Jurkat, Clone E6-1 (cell line): ENCODE results near the gene PLAA.
A peak's percentile ranks its signal among the peaks of the same experiment; 100 is the strongest.
"Not testable (repeated sequence)": the region's sequence is repeated elsewhere in the genome, so short reads cannot be mapped to it uniquely, and the experiment has no call there.

Source experiments
- DNase-seq: peaks from one replicate; pipeline ENCODE4 v3.0.0-alpha.2; 2011; ENCODE audit warnings: low read depth, low spot score
- H3K4me3 ChIP-seq: 2 replicates; pipeline ENCODE4 v1.5.1; 2011; ENCODE audit warnings: mild to moderate bottlenecking, low read length, control low read depth, moderate library complexity

Gene PLAA

DNA sequence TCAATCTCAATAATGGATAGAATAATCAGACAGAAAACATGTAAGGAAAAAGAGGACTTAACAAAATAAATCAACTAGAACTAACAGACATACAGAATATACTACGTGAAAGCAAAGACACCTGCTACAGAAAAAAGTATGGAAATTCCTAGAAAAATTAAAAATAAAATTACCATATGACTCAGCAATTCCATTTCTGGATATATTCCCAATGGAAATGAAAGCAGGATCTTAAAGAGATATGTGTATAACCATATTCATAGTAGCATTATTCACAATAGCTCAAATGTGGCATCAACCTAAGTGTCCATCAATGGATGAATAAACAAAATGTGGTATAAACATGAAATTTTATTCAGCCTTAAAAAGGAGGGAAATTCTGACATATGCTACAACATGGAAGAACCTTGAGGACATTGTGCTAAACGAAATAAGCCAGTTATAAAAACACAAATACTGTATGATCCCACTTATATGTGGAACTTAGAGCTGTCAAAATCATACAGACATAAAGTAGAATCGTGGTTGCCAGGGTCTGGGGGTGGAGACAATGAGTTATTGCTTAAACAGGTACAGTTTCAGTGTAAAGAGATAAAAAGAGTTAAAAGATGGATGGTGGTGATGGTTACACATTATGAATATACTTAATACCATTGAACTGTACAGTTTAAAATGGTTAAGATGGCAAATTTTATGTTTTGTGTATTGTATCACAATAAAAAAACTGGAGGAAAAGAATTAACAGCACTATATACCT lies 6.9 kb downstream of the PLAA start:
- H3K4me3 ChIP-seq = no peak overlapping the region
- no peak for DNase-seq

DNA sequence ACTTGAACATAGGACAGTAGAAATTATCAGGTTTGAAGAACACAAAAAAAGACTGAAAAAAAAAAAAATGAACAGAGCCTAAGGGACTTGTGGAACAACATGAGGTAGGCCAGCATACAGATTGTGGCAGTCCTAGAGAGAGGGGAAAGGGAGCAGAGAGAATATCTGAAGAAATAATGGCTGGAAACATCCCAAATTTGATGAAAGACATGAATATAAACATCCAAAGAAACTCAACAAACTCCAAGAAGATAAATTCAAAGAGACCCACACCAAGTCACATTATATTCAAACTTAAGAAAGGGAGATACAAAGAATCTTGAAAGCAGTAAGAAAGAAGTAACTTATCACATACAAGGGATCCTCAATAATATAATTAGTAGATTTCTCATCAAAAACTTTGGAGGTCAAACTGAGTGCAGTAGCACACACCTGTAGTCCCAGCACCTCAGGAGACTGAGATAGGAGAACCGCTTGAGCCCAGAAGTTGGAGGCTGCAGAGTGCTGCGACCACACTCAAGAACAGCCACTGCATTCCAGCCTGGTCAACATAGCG lies 9.1 kb downstream of the PLAA start:
- DNase-seq = no peak
- no peak overlapping the region for H3K4me3 ChIP-seq

DNA sequence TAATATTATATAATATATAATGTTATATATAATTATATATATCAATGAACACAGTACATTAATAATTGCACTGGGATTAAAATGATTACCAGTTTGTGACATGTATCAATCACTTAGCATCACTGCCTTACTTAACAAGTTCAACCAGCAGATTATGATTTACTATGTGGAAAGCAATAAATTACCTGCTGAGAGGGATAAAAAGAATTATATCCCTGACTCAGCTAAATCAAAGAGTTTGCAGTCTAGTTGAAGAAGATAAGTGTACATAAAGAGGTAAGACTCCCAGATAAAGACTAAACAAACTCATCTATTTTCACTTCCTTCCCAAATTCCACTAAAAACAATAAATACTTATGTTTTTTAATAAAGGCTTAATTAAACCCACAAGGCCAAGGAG lies 11.2 kb downstream of the PLAA start:
- no peak for DNase-seq
- no peak overlapping the region for H3K4me3 ChIP-seq

DNA sequence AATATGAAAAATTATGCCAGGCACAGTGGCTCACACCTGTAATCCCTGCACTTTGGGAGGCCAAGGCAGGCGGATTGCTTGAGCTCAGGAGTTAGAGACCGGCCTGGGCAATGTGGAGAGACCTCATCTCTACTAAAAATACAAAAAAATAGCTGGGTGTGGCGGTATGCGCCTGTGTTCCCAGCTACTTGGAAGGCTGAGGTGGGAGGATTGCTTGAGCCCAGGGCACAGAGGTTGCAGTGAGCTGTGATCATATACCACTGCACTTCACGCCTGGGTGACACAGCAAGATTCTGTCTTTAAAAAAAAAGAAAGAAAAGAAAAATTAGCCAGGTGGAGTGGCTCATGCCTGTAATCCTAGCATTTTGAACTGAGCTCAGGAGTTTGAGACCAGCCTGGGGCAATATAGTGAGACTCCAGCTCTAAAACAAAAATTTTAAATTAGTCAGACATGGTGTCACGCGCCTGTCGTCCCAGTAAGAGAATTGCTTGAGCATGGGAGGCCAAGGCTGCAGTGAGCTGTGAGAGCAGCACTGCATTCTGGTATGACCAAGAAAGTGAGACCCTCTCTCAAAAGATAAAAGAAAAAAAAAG lies 18.0 kb downstream of the PLAA start:
- no peak overlapping the region for H3K4me3 ChIP-seq
- no peak for DNase-seq

DNA sequence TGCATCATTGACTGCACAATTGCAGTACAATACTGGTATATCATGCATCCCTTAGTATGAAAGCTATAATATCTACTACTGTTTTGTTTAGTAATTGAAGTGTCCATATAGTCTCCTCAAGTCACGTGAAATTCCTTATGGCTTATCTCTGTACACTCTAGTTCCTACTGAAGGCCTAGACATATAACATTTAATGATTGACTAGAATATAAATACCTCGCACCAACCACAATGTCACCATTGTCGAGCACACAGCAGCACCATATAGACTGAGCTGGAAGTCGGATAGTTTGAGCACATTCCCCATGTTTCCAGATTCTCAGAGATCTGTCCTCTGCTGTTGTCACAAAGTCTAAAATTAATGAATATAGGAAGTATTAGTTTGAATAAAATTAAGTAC lies 21.4 kb downstream of the PLAA start:
- H3K4me3 ChIP-seq = no peak overlapping the region
- no peak for DNase-seq

DNA sequence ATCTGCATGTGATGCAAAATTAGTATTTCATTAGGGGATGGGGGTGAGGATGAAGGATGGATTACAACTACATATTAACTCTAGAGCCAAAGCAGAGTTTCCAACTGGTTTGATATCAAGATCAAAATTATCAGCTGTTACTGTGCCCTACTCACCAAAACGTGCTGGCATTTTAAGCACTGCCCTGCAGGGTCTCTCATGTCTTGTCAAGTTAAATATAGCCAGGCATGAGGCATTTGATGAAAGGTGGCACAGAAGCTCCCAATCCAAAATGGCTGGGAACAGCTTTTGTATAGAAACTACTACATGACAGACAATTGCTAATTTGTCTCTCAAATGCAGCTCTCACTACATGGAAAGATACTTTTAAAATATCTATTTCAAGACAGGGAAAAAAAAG lies 27.3 kb downstream of the PLAA start:
- DNase-seq = no peak
- no peak overlapping the region for H3K4me3 ChIP-seq

DNA sequence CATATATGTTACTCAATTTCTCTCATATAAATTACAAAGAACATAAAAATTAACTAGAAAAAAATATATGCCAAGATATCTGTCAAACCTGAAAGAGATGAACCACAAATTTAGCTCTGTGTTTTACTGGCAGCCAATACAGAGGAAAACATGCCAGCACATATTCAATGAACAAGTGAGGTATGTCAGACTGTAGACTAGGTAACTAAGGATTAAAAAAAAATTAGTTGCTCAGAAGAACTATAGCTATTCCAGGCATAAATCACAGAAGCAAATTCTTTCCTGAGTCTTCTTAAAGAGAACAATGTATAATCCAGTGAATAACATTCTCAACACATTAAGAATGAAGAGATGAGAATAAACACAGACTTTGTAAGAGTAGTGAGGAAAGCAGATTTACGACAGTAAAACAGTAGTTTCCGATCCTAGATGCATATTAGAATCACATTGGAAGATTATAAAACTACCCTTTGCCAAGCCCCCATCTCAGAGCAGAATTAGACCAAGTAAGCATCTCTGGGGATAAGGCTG lies 33.8 kb downstream of the PLAA start:
- DNase-seq = no peak
- H3K4me3 ChIP-seq = no peak overlapping the region

DNA sequence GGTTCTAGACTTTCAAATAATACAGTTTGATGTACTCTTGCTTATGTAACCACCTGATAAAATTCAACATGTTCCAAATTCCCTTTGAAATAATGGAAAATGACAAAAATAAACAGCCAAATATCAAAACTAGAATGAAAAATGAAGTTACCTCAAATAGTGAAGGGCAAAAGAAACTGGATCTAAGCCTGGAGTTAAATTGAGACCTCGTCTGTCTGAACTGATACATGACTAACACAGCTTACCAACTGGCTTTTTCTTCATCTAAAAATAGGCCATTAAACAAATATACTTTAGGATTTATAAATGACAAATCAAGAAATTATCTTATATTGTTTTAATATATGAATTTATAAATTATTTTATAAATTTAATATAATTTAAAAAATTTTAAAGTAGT lies 42.4 kb downstream of the PLAA start:
- H3K4me3 ChIP-seq = no peak overlapping the region
- no peak for DNase-seq

DNA sequence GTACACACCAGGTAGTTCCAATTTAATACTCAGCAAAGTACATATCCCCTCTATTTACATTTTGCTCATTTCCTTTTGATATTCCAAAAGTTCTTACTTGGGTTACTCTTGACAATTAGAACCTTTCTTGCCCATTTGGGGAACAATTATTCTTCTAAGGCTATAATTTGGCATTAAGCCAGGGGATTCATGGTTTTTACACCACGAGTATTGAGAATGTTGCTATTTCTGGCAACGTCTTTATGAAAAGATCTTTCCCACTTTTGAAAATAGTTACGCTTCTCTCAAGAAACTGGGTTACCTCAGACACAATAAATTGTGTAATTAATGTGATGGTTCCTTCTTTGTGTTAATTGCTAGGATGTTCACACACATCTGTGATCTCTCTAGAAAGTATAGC lies 43.0 kb downstream of the PLAA start:
- DNase-seq = no peak
- H3K4me3 ChIP-seq = no peak overlapping the region

DNA sequence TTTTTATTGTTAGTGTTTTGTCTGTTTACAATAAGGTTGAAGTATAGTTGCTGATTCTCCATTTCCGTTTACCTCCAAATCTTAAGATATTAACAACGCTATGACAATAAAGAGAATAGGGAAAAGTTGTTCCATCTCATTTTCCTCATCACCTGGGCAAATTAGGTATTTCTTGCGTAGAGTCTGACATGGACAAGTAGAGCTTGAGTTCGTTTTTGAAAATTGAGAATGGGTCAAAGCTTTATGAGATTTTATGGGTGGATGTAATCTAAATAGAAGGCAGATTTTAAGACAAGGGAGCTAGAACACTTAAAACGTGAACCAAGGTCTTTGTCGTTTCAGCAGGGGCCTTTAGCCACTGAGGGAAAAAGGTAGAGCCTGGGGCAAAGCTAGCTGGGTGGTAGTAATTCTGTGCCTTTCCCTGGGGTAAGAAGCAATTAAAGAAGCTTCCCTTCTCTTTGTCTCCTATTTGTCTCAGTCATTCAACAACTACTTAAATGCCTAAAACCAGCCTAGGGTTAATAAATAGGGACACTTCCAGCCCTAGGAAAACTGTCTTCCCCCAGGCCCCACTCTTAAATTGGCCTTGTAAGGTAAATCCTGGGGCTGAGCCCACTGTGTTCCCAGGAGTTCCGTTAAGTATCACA lies 53.9 kb downstream of the PLAA start:
- DNase-seq = no peak
- peak overlapping the region; percentile 71 for H3K4me3 ChIP-seq

DNA sequence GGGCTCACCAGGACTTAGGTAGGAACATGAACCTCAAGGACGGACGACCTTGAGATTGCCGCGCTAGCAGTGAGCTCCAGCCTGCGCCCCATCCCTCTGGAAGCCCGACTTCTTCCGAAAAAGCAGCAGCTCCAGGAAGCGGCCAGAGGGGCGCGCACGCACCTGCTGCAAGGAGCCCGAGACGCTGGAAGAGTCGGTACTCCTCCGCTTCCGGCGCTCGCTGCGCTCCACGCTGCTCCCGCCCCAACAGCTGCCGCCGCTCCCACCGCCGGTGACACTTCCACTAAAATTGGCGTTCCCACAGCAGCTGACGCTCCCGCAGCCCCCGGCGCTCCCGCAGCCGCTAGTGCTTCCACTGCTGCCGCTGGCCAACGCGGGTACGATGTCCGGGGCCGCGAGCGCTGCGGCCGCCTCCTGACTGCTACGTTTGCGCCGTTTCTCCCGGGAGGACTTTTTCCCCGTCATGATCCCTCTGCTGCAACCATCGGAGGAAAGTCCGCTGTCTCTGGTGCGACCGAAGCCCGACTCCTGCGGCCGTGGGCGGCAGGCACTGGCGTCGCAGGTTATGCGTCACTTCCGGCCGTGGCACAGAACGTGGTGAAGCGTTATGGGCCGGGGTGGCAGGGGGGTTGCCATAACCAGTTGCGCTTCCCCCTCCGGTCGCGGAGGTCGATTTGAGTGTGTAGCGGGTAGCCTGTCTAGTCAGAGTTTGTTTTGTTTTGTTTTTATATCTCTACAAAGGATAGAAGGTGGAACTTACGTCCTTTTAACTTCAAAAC lies 54.6 kb downstream of the PLAA start, which contains the start of gene CAAP1:
TSS of gene CAAP1 (minus strand) at position 552 of the 779 bp plus-strand sequence. CDS start at position 465, 87 bp downstream.
- peak; percentile 90 for DNase-seq
- H3K4me3 ChIP-seq = peak within 1 kb of the TSS; percentile 71

DNA sequence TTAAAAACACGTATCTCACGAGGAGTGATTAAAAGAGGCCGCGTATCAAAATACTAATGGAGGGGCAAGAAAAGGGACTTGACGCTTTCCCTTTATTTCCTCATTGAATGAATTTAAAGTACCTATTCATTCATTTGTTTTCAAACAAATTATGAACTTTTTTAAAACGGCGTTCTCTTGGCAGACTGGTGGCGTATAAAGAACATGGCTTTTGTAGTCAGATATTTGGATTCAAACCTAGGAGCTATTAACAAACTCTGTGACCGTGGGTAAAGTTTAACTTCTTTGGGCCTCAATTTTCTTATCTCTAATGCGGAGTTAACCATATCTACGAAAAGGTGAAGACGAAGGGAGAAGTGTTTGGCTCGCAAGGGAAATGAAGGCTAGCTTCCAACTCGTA lies 55.3 kb downstream of the PLAA start:
- H3K4me3 ChIP-seq = peak overlapping the region; percentile 71
- DNase-seq = peak; percentile 5

DNA sequence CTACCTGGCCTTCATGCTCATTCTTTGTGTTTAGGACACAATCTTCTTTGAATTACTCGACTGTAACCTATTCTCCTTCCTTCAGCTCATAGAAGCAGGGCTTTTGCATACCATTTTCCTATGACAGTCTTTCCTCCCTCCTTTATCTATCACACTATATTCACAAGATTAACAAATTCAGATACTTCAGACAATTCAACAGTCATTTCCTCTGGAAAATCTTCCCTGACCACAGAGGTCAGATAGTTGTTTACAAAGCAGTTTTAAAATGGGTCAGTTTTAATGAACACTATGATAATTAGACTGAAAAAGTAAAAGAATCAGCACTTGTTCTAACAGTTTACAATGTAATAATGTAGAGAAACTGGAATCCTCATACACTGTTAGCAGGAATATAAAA lies 58.8 kb downstream of the PLAA start:
- no peak for DNase-seq
- H3K4me3 ChIP-seq = no peak overlapping the region

DNA sequence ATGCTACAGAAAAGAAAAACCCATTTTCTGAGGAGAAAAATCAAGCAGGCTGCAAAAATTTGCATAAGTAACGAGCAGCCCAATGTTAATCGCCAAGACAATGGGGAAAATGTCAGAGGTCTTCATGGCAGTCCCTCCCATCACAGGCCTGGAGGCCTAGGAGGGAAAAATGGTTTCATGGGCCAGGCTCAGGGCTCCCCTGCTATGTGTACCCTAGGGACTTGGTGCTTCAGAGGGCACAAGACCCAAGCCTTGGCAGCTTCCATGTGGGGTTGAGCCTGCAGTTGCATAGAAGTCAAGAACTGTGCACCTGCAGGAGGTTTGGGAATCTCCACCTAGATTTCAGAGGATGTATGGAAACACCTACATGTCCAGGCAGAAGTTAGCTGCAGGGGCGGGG lies 64.9 kb downstream of the PLAA start:
- DNase-seq = no peak
- H3K4me3 ChIP-seq = no peak overlapping the region

DNA sequence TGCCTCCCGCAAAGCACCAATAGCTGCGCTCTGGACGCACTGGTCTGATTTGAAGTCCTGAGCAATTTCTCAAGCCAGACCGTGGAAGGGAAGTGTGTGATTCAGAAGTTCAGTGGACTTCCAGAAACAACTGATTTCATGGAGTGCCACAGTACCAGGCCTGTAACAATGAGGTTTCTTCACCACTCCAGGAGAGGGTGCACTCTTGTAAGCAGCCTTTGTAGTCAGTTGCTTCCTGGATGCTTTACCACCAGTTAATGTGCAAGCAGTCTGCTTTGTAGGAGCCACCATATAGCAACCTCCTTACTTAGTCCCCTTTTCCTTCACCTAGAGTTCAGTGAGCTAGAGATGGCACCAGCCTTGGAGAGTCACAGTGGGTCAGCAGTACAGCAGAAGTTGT lies 66.8 kb downstream of the PLAA start:
- H3K4me3 ChIP-seq = no peak overlapping the region
- DNase-seq = no peak

DNA sequence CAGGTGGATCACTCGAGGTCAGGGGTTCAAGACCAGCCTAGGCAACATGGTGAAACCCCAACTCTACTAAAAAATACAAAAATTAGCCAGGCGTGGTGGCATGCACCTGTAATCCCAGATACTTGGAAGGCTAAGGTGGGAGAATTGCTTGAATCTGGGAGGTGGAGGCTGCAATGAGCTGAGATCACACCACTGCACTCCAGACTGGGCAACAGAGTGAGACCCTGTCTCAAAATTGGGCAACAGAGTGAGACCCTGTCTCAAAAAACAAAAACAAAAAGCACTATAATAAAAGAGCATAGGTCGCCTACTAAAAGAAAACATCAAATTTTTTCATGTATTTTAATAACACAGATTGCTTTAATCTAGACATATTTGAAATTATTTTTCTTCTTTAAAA lies 71.9 kb downstream of the PLAA start:
- not testable (repeated sequence) for DNase-seq

DNA sequence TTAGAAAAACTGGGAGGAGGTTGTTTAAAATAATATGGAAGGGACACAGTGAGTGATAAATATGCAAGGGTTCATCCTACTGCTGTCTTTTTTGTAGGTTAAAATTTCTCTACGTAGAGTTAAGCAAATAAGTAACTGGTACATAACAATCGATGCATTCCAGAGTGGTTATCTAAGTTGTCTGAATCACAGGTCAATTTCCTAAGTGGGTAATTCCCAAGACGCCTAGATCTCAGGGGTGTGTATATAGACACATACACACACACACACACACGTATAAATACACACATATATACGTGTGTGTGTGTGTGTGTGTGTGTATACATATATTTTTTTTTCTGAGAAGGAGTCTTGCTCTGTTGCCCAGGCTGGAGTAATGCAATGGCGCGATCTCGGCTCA lies 76.8 kb downstream of the PLAA start:
- no peak for DNase-seq
- no peak overlapping the region for H3K4me3 ChIP-seq

More for the DNA sequence above, 71.9 kb downstream of the PLAA start:
- H3K4me3 ChIP-seq = not testable (repeated sequence)

DNA sequence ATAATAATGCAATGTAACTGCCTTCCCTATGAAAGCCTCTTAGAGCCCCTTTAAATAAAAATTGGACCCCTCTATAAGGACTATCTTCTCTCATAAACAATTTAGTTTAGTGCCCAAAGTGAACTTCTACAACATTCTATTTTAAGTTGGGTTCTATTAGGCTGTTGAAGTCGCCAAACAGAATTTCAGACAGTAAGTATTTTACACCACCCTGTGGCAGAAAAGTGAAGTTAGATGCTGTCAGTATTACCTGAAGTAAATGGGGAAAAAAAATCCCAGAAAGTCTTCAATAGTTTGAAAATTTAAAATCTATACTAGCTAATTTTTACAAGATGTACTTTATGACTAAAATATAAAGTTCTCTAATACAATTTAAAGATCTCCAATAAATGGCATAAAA lies 84.0 kb downstream of the PLAA start:
- DNase-seq = no peak
- no peak overlapping the region for H3K4me3 ChIP-seq

DNA sequence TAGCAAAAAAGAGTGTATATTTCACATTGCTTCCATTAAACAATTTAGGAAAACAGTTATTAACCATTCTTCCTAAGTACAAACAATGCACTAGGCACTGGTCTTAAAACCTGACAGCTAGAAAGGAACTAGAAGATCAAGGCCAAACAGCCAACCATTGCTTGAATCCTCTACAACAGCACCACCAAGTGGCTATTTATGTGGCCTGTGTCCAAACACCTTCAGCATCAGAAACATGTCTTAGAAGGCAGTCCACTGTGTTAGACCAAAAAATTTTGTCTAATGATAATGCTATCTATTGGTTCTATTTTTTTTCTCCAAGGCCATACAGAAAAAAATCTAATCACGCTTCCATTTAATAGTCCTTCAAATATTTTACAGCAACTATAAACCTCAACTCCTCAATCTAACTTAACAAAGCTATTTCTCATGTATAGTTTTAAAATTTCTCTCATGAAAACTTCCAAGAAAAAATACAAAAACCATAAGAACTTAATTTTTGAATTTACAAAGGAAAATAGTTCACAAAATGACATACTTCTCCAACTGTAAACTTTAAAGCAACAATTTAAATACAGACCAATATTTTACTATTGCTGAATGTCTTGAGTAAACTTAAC lies 90.5 kb downstream of the PLAA start:
- peak; percentile 38 for DNase-seq
- H3K4me3 ChIP-seq = no peak overlapping the region
